Measurements from ENCODE around the gene DOCK11. TPM values are rescaled to one million over a fixed set of nuclear protein-coding genes. Genes with fewer than 3 reads are reported as not detected.
A peak's percentile ranks its signal among the peaks of the same experiment; 100 is the strongest.

DOCK11 gene
- total and polyA plus RNA-seq, 2 of the 4 experiments (the other 2 are of a cell fraction), result 3.9 to 13.1 TPM

- no peak for ATAC-seq (ENCODE audit: low read depth)
- H3K79me1 ChIP-seq (ENCODE audit: low read depth in 1 of 2, low read length in 2 of 2), result peaks cover 6 to 9% of the 10 kb centered on the region in 2 experiments
- CTCF ChIA-PET, result no interaction called here
- 0 out of 2 replicates have a peak overlapping the region, but pooled peaks have one; percentile 30 for H2BK20ac ChIP-seq (ENCODE audit: low read depth, low read length)
- no peak overlapping the region for H2BK5ac ChIP-seq (ENCODE audit: low read depth, low read length, poor library complexity, severe bottlenecking)
- H2BK120ac ChIP-seq (ENCODE audit: low read depth, low read length), result peak overlapping the region; percentile 39; the same call in 1 of the 2 replicates
- no peaks in the 10 kb centered on the region; the same call in 1 of the 2 replicates for H4K20me1 ChIP-seq (ENCODE audit: insufficient read depth, low read length)
- H4K5ac ChIP-seq (ENCODE audit: low read depth, low read length), result no peak overlapping the region
- H4K91ac ChIP-seq (ENCODE audit: insufficient read depth, low read depth, low read length), result no peak overlapping the region
- no peak for DNase-seq
- H3K27ac ChIP-seq (ENCODE audit: insufficient read depth, low read length), result no peak overlapping the region
- H3K27me3 ChIP-seq (ENCODE audit: control insufficient read depth, insufficient read depth, low read length), result no peaks in the 10 kb centered on the region
- no peak overlapping the region for H3K9ac ChIP-seq (ENCODE audit: low read depth, low read length)
- H3K56ac ChIP-seq (ENCODE audit: extremely low read depth, insufficient read depth, low read length), result no peak overlapping the region
- no CpG with 5 or more reads among the region's 4 CpGs for WGBS, 2 experiments (ENCODE audit: extremely low coverage in 2 of 2, insufficient read length in 1 of 2)
- POLR2A ChIA-PET (ENCODE audit: unreplicated experiment), result no interaction called here
- no peak overlapping the region for H3K4me3 ChIP-seq (ENCODE audit: insufficient read depth, low read depth, low read length)
- H2AK5ac ChIP-seq (ENCODE audit: low read depth, low read length), result no peak overlapping the region
- intact Hi-C loops (cut with micrococcal nuclease), result no loop called here
- no peak overlapping the region for H2AFZ ChIP-seq (replicated peaks; ENCODE audit: low read length, poor library complexity)
- dilution Hi-C loops (cut with HindIII; ENCODE audit: low sequenced_read_pairs, unreplicated experiment), result no loop called here
- H2BK15ac ChIP-seq (ENCODE audit: low read depth, low read length), result no peak overlapping the region; the same call in 2 of the 3 replicates
- TF ChIP-seq CHD1 (IDR thresholded peaks at IDR 0.05; ENCODE audit: low read depth, low read length), result no peak
- no peak for TF ChIP-seq POLR2A (IDR thresholded peaks at IDR 0.05; ENCODE audit: low read depth, low read length)
- TF ChIP-seq RAD21 (IDR thresholded peaks at IDR 0.05; ENCODE audit: low read length), result no peak
- no peak for TF ChIP-seq MXI1 (IDR thresholded peaks at IDR 0.05; ENCODE audit: borderline replicate concordance, low read depth, low read length)
- no peak for TF ChIP-seq MAZ (IDR thresholded peaks at IDR 0.05; ENCODE audit: borderline replicate concordance, low read depth, low read length)
- TF ChIP-seq SMC3 (IDR thresholded peaks at IDR 0.05; ENCODE audit: low read depth, low read length), result no peak
- no peak for TF ChIP-seq NFE2L2 (IDR thresholded peaks at IDR 0.05; ENCODE audit: low read depth, low read length)
- in situ Hi-C loops (cut with MboI; ENCODE audit: low sequenced_read_pairs), result no loop called here
- H3K14ac ChIP-seq (replicated peaks; ENCODE audit: low read depth, low read length), result no peak overlapping the region
- no peaks in the 10 kb centered on the region for H3K36me3 ChIP-seq (ENCODE audit: control insufficient read depth, insufficient read depth, low read length)
- peaks cover 20% of the 10 kb centered on the region for H3K4me1 ChIP-seq (ENCODE audit: control insufficient read depth, insufficient read depth, low read length)
- H3K4me2 ChIP-seq (ENCODE audit: low read depth, low read length), result no peak overlapping the region
- no peak overlapping the region for H4K8ac ChIP-seq (ENCODE audit: low read depth in 2 of 2, low read length in 2 of 2)
- 0 out of 2 replicates have a peak overlapping the region, but pooled peaks have one; percentile 40 for H3K4ac ChIP-seq (ENCODE audit: low read depth, low read length)
- BruUV-seq (replicated peaks), result no TSS peak
- no peak overlapping the region for H2AK9ac ChIP-seq (replicated peaks; ENCODE audit: low read depth, low read length, poor library complexity)
- H3K9me1 ChIP-seq (ENCODE audit: insufficient read depth, low read length), result no peaks in the 10 kb centered on the region
- H3K9me3 ChIP-seq (ENCODE audit: control insufficient read depth, insufficient read depth, low read length), result no peaks in the 10 kb centered on the region
- H3K23ac ChIP-seq (ENCODE audit: low read depth, low read length), result no peak overlapping the region
- H3K18ac ChIP-seq (ENCODE audit: low read depth, low read length), result no peak overlapping the region
Measured at GRCh38 chrX:118523920-118524319, 28.3 kb downstream of the DOCK11 start.
